ENCODE data around the gene STON2. TPM values are rescaled to one million over a fixed set of nuclear protein-coding genes. Genes with fewer than 3 reads are reported as not detected.

The STON2 gene
- total and polyA plus RNA-seq, 2 of the 13 experiments (the other 11 are each of a cell fraction or from before 2014, with no cell fraction given) = 2.1 to 11.0 TPM

GRCh38 chr14:81285245-81285644 is 114.9 kb downstream of the STON2 start:
- CTCF ChIA-PET (ENCODE audit: low intra/inter-chr PET ratio, low total read pairs) = no interaction called here
- intact Hi-C loops (cut with micrococcal nuclease; ENCODE audit: unreplicated experiment) (no loop called here), in situ Hi-C loops (cut with HindIII; ENCODE audit: extremely low pct_ligation_motif_present, low pct_unique_long_range_greater_than_20kb) (no loop called here)

GRCh38 chr14:81281332-81281731 is 118.8 kb downstream of the STON2 start:
- CTCF ChIA-PET (ENCODE audit: low intra/inter-chr PET ratio, low total read pairs) = no interaction called here
- H3K27me3 ChIP-seq (ENCODE audit: control insufficient read depth in 1 of 2, insufficient read depth in 2 of 2, low read length in 2 of 2) = no peaks in the 10 kb centered on the region
- FAIRE-seq (no peak), ATAC-seq (no peak), DNase-seq (ENCODE audit: low spot score) (no peak)
- H3K9me3 ChIP-seq (ENCODE audit: low read length) = no peaks in the 10 kb centered on the region
- intact Hi-C loops (cut with micrococcal nuclease; ENCODE audit: unreplicated experiment) = no loop called here
- H4K20me1 ChIP-seq (ENCODE audit: insufficient read depth, low read length) = no peaks in the 10 kb centered on the region
- H3K4me1 ChIP-seq (ENCODE audit: insufficient read depth, low read length) = peaks cover 9% of the 10 kb centered on the region
- H2AFZ ChIP-seq (ENCODE audit: low read length) = no peak overlapping the region
- 100% methylated on average over 1 of the region's 1 CpG for whole genome bisulfite sequencing (ENCODE audit: low lambda C conversion rate)
- in situ Hi-C loops (cut with HindIII; ENCODE audit: extremely low pct_ligation_motif_present, low pct_unique_long_range_greater_than_20kb) = no loop called here
- POLR2A ChIA-PET = no interaction called here
- no peak overlapping the region for H3K4me3 ChIP-seq (replicated peaks in 1 of 3; ENCODE audit: insufficient read depth in 1 of 3, low read depth in 2 of 3, low read length in 3 of 3)
- no peak overlapping the region for H3K9ac ChIP-seq (ENCODE audit: insufficient read depth, low read depth, low read length)
- H3K4me2 ChIP-seq (ENCODE audit: low read depth, low read length) = no peak overlapping the region
- no peak overlapping the region for H3K27ac ChIP-seq (ENCODE audit: extremely low read length, insufficient read depth, low read length)
- H3K36me3 ChIP-seq (replicated peaks in 1 of 2; ENCODE audit: control insufficient read depth in 1 of 2, insufficient read depth in 2 of 2, low read length in 2 of 2) = no peaks in the 10 kb centered on the region; a peak in 1 of 5 replicates
- H3K79me2 ChIP-seq (ENCODE audit: insufficient read depth, low read length) = no peaks in the 10 kb centered on the region
- no TSS peak for BruUV-seq (replicated peaks)
- TF ChIP-seq DR1 (CRISPR knock-in tag; IDR thresholded peaks at IDR 0.05) (no peak), ZZZ3 (CRISPR knock-in tag; IDR thresholded peaks at IDR 0.05; ENCODE audit: borderline replicate concordance) (no peak), GTF3A (CRISPR knock-in tag; conservative IDR thresholded peaks at IDR 0.05) (no peak), KLF9 (CRISPR knock-in tag; IDR thresholded peaks at IDR 0.05; ENCODE audit: low read depth) (no peak), TAF1 (CRISPR knock-in tag; IDR thresholded peaks at IDR 0.05) (no peak), ELF4 (CRISPR knock-in tag; IDR thresholded peaks at IDR 0.05; ENCODE audit: borderline replicate concordance) (no peak), CREB1 (IDR thresholded peaks at IDR 0.05) (no peak), CREB1 (CRISPR knock-in tag; IDR thresholded peaks at IDR 0.05) (no peak), NFIC (IDR thresholded peaks at IDR 0.05; ENCODE audit: low read length) (no peak), ZNF431 (CRISPR knock-in tag; IDR thresholded peaks at IDR 0.05; ENCODE audit: borderline replicate concordance, low read depth) (no peak), ZNF713 (CRISPR knock-in tag; IDR thresholded peaks at IDR 0.05) (no peak), IKZF5 (CRISPR knock-in tag; IDR thresholded peaks at IDR 0.05) (no peak), MXD1 (CRISPR knock-in tag; IDR thresholded peaks at IDR 0.05) (no peak)

More at GRCh38 chr14:81285245-81285644, 114.9 kb downstream of the STON2 start:
- H3K79me2 ChIP-seq (ENCODE audit: insufficient read depth, low read length) = no peaks in the 10 kb centered on the region
- H3K27ac ChIP-seq (ENCODE audit: extremely low read length, insufficient read depth, low read length) = no peak overlapping the region
- H3K4me1 ChIP-seq (ENCODE audit: insufficient read depth, low read length) = no peaks in the 10 kb centered on the region
- no TSS peak for BruUV-seq (replicated peaks)
- H3K9me3 ChIP-seq (ENCODE audit: low read length) = peaks cover 8% of the 10 kb centered on the region
- WGBS (ENCODE audit: low lambda C conversion rate) = 94% methylated on average over 2 of the region's 2 CpGs
- H3K4me2 ChIP-seq (ENCODE audit: low read depth, low read length) = no peak overlapping the region
- TF ChIP-seq ZNF329 (CRISPR knock-in tag; IDR thresholded peaks at IDR 0.05; ENCODE audit: low read depth) = no peak
- no peak for TF ChIP-seq ZNF34 (CRISPR knock-in tag; IDR thresholded peaks at IDR 0.05; ENCODE audit: borderline replicate concordance)
- no peak for TF ChIP-seq ZNF530 (CRISPR knock-in tag; IDR thresholded peaks at IDR 0.05; ENCODE audit: low read depth)
- TF ChIP-seq ZNF503 (CRISPR knock-in tag; IDR thresholded peaks at IDR 0.05) = no peak
- TF ChIP-seq ARID2 (CRISPR knock-in tag; IDR thresholded peaks at IDR 0.05; ENCODE audit: borderline replicate concordance) = no peak
- no peaks in the 10 kb centered on the region for H4K20me1 ChIP-seq (ENCODE audit: insufficient read depth, low read length)
- H3K4me3 ChIP-seq (replicated peaks in 1 of 3; ENCODE audit: insufficient read depth in 1 of 3, low read depth in 2 of 3, low read length in 3 of 3) = no peak overlapping the region
- ATAC-seq (no peak), FAIRE-seq (no peak), DNase-seq (ENCODE audit: low spot score) (no peak)
- H3K27me3 ChIP-seq (ENCODE audit: control insufficient read depth in 1 of 2, insufficient read depth in 2 of 2, low read length in 2 of 2) = no peaks in the 10 kb centered on the region
- H3K9ac ChIP-seq (ENCODE audit: insufficient read depth, low read depth, low read length) = no peak overlapping the region
- no peak overlapping the region for H2AFZ ChIP-seq (ENCODE audit: low read length)
- POLR2A ChIA-PET = no interaction called here
- no peaks in the 10 kb centered on the region for H3K36me3 ChIP-seq (replicated peaks in 1 of 2; ENCODE audit: control insufficient read depth in 1 of 2, insufficient read depth in 2 of 2, low read length in 2 of 2)
